Astrocyte of the cerebellum (primary cell): ENCODE results near the gene HORMAD2.

Source experiments
- DNase-seq: peaks from one replicate; pipeline ENCODE4 v3.0.0-alpha.2; 2011; ENCODE audit warnings: low read depth
- H3K4me3 ChIP-seq: 2 replicates; pipeline ENCODE4 v1.5.1; 2011; ENCODE audit warnings: mild to moderate bottlenecking, low read depth, low read length, moderate library complexity
- in situ Hi-C: cut with HindIII; loops from 2 replicates; pipeline ENCODE4 v1.10.0; 2017; ENCODE audit warnings: low sequenced_read_pairs
- TF ChIP-seq, protein P1 (sequence below): IDR thresholded peaks from 2 replicates; pipeline ENCODE4 v1.5.1; 2012; ENCODE audit warnings: low read length, low read depth, moderate library complexity, mild to moderate bottlenecking; ENCODE audit errors: missing control alignments

Gene HORMAD2

DNA sequence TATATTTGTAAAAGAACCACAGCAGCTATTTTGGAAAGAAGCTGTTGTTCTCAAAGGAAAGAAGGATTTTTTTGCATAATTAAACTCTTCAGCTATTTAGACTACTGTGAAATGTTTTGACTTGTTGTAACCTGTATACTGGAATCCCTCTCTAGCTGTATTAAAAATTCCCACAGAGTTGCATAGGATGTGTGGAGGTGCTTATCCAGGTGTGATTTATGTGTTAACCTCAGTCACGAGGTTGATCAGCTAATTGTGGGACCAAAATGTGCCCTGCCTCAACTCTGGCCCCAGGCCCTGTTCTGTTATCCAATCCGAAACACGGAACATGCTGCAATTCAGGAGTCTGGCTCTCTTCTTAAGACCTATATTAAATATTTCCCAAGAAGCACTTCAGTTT is 96.2 kb downstream of the HORMAD2 start:
- no peak for DNase-seq
- TF ChIP-seq, protein P1, sequence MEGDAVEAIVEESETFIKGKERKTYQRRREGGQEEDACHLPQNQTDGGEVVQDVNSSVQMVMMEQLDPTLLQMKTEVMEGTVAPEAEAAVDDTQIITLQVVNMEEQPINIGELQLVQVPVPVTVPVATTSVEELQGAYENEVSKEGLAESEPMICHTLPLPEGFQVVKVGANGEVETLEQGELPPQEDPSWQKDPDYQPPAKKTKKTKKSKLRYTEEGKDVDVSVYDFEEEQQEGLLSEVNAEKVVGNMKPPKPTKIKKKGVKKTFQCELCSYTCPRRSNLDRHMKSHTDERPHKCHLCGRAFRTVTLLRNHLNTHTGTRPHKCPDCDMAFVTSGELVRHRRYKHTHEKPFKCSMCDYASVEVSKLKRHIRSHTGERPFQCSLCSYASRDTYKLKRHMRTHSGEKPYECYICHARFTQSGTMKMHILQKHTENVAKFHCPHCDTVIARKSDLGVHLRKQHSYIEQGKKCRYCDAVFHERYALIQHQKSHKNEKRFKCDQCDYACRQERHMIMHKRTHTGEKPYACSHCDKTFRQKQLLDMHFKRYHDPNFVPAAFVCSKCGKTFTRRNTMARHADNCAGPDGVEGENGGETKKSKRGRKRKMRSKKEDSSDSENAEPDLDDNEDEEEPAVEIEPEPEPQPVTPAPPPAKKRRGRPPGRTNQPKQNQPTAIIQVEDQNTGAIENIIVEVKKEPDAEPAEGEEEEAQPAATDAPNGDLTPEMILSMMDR: no peak
- H3K4me3 ChIP-seq: no peak overlapping the region
- in situ Hi-C loops: no loop called here

DNA sequence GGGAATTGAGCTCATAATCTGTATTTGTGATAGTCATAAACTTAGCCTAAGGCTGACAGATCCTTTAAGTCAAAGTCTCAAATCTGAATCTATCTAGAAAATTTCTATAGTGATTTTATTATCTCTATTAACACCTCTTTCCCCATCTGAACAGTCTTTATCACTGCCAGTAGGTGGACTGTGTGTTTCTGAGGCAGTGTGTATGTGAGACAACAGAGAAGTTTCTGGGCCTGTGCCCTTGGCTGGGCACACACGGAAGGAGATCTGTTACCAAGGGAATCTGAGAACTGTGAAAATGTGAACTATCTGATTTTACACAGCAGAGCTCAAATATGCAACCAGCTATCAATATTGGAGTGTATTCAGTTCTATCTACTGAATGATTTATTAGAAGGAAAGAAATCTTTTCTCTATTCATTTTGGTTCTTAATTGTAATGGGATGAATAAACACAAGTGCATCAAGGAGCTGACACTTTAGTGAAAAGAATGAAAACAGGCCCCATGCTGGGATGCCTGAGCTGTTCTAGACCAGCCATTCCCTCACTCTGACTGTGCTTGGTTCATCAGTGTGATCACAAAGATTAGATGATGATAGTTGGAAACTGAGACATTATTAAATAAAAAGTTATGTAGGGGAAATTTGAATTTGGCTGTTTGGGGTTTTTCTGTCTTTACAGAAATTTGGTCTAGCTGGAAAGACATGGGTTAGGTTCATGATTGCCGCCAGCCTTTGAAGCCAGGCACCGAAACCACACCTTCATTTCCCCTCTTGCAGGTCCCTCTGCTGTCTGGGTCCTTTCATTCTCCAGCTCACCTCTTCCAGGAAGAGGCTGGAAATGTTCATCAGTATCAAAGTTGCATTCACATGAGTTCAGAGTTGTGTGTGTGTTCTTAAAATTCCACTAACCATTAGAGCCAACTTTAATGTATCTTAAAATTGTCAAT is 98.2 kb downstream of the HORMAD2 start:
- in situ Hi-C loops: no loop called here
- TF ChIP-seq, protein P1: peak; percentile 24
- no peak for DNase-seq
- no peak overlapping the region for H3K4me3 ChIP-seq

DNA sequence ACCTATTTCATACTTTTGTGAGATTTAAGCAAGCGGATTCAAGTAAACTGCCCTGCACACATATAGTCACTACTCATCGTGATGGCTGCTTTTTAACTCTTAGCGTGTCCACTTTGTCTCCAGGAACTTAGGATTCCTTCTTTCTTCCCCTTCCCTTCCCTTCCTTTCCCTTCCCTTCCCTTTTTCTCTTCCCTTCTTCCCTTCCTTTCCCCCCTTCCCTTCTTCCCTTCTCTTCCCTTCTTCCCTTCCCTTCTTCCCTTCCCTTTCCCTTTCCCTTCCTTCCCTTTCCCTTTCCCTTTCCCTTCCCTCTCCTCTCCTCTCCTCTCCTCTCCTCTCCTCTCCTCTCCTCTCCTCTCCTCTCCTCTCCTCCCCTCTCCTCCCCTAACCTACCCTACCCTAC is 100.4 kb downstream of the HORMAD2 start:
- no peak overlapping the region for H3K4me3 ChIP-seq
- DNase-seq: no peak
- TF ChIP-seq, protein P1: no peak
- in situ Hi-C loops: no loop called here

GRCh38 chr22:30181459-30182349 is 101.4 kb downstream of the HORMAD2 start:
- no peak overlapping the region for H3K4me3 ChIP-seq
- no peak for DNase-seq
- in situ Hi-C loops: no loop called here
- TF ChIP-seq, protein P1: no peak

DNA sequence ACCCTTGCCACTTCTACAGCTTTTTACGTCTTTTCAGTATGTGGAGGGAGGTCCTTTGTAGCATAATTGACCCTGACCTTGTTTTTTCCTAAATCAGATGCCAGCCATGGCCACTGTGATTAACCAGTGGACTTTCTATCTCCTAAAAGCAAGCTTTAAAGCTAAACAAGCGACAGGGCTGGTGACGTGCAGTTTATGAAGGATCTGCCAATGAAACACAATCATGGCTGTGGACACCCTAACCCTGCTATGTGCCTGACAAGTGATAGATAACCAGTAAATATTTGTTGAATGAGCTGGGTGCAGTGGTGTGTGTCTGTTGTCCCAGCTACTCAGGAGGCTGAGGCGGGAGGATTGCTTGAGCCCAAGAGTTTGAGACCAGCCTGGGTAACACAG is 102.1 kb downstream of the HORMAD2 start:
- in situ Hi-C loops: no loop called here
- TF ChIP-seq, protein P1: no peak
- H3K4me3 ChIP-seq: no peak overlapping the region
- no peak for DNase-seq

GRCh38 chr22:30182815-30183214 is 102.6 kb downstream of the HORMAD2 start:
- no peak for DNase-seq
- no peak overlapping the region for H3K4me3 ChIP-seq
- in situ Hi-C loops: no loop called here
- TF ChIP-seq, protein P1: no peak
